Stimulated activated CD4-positive, alpha-beta T cell treated with anti-CD3 and anti-CD28 coated beads, Interleukin-4, amount 100 ng/mL, for 24 hours (primary cell): ENCODE results near the gene NCKAP5L.
"Not testable (repeated sequence)": the region's sequence is repeated elsewhere in the genome, so short reads cannot be mapped to it uniquely, and the experiment has no call there.

Experiments
- DNase-seq: peaks from one replicate; pipeline ENCODE4 v3.0.0-alpha.2; 2020

NCKAP5L gene

GRCh38 chr12:49798248-49798647 lies 30.0 kb downstream of the NCKAP5L start:
- DNase-seq = no peak

GRCh38 chr12:49797449-49797776 lies 30.8 kb downstream of the NCKAP5L start:
- no peak for DNase-seq

GRCh38 chr12:49796606-49797448 lies 31.4 kb downstream of the NCKAP5L start:
- no peak for DNase-seq

GRCh38 chr12:49796155-49796554 lies 32.1 kb downstream of the NCKAP5L start:
- no peak for DNase-seq

GRCh38 chr12:49795654-49796105 lies 32.5 kb downstream of the NCKAP5L start:
- DNase-seq = no peak

- DNase-seq = no peak
Observed at GRCh38 chr12:49794811-49795653, 33.2 kb downstream of the NCKAP5L start.

- no peak for DNase-seq
Observed at GRCh38 chr12:49794021-49794420, 34.2 kb downstream of the NCKAP5L start.

GRCh38 chr12:49793620-49794019 lies 34.6 kb downstream of the NCKAP5L start:
- DNase-seq = no peak

GRCh38 chr12:49792976-49793580 lies 35.1 kb downstream of the NCKAP5L start:
- no peak for DNase-seq

- no peak for DNase-seq
Observed at GRCh38 chr12:49792181-49792970, 35.8 kb downstream of the NCKAP5L start.

- no peak for DNase-seq
Observed at GRCh38 chr12:49791700-49792099, 36.5 kb downstream of the NCKAP5L start.

- no peak for DNase-seq
Observed at GRCh38 chr12:49790741-49791555, 37.3 kb downstream of the NCKAP5L start.

GRCh38 chr12:49789992-49790391 lies 38.2 kb downstream of the NCKAP5L start:
- DNase-seq = no peak

GRCh38 chr12:49787672-49788071 lies 40.5 kb downstream of the NCKAP5L start:
- no peak for DNase-seq

- no peak for DNase-seq
Observed at GRCh38 chr12:49784756-49785409, 43.3 kb downstream of the NCKAP5L start.

GRCh38 chr12:49783917-49784676 lies 44.1 kb downstream of the NCKAP5L start:
- DNase-seq = no peak

GRCh38 chr12:49780914-49781313 lies 47.3 kb downstream of the NCKAP5L start:
- not testable (repeated sequence) for DNase-seq

- no peak for DNase-seq
Observed at GRCh38 chr12:49779581-49779980, 48.6 kb downstream of the NCKAP5L start.

- DNase-seq = peak; percentile 84
Observed at GRCh38 chr12:49777800-49778748, 50.1 kb downstream of the NCKAP5L start.
